ENCODE data around the gene RYR2.
"Not testable (repeated sequence)": the region's sequence is repeated elsewhere in the genome, so short reads cannot be mapped to it uniquely, and the experiment has no call there.

Gene RYR2

GRCh38 chr1:237832858-237833257 is 790.9 kb downstream of the RYR2 start:
- H3K4me3 ChIP-seq (ENCODE audit: low read depth, low read length), result no peak overlapping the region
- DNase-seq (ENCODE audit: low read depth), result no peak
- no peak for TF ChIP-seq CTCF (IDR thresholded peaks at IDR 0.05; ENCODE audit: insufficient read depth, low read depth, low read length, missing control alignments)

- H3K4me3 ChIP-seq (ENCODE audit: low read depth, low read length), result no peak overlapping the region
- TF ChIP-seq CTCF (IDR thresholded peaks at IDR 0.05; ENCODE audit: insufficient read depth, low read depth, low read length, missing control alignments), result no peak
- DNase-seq (ENCODE audit: low read depth), result no peak
Observed at GRCh38 chr1:237834048-237834447, 792.1 kb downstream of the RYR2 start.

GRCh38 chr1:237834461-237834860 is 792.5 kb downstream of the RYR2 start:
- TF ChIP-seq CTCF (IDR thresholded peaks at IDR 0.05; ENCODE audit: insufficient read depth, low read depth, low read length, missing control alignments), result no peak
- no peak for DNase-seq (ENCODE audit: low read depth)
- H3K4me3 ChIP-seq (ENCODE audit: low read depth, low read length), result no peak overlapping the region

- DNase-seq (ENCODE audit: low read depth), result no peak
- no peak for TF ChIP-seq CTCF (IDR thresholded peaks at IDR 0.05; ENCODE audit: insufficient read depth, low read depth, low read length, missing control alignments)
- no peak overlapping the region for H3K4me3 ChIP-seq (ENCODE audit: low read depth, low read length)
Observed at GRCh38 chr1:237838320-237838719, 796.3 kb downstream of the RYR2 start.

- DNase-seq (ENCODE audit: low read depth), result no peak
- TF ChIP-seq CTCF (IDR thresholded peaks at IDR 0.05; ENCODE audit: insufficient read depth, low read depth, low read length, missing control alignments), result no peak
- no peak overlapping the region for H3K4me3 ChIP-seq (ENCODE audit: low read depth, low read length)
Observed at GRCh38 chr1:237838904-237839534, 797.0 kb downstream of the RYR2 start.

- DNase-seq (ENCODE audit: low read depth), result no peak
- H3K4me3 ChIP-seq (ENCODE audit: low read depth, low read length), result no peak overlapping the region
- TF ChIP-seq CTCF (IDR thresholded peaks at IDR 0.05; ENCODE audit: insufficient read depth, low read depth, low read length, missing control alignments), result no peak
Observed at GRCh38 chr1:237841485-237841884, 799.5 kb downstream of the RYR2 start.

- DNase-seq (ENCODE audit: low read depth); H3K4me3 ChIP-seq (ENCODE audit: low read depth, low read length): not testable (repeated sequence)
Observed at GRCh38 chr1:237843516-237843915, 801.5 kb downstream of the RYR2 start.
